Measurements from ENCODE around the gene C1orf35.
A peak's percentile ranks its signal among the peaks of the same experiment; 100 is the strongest.

The C1orf35 gene

DNA sequence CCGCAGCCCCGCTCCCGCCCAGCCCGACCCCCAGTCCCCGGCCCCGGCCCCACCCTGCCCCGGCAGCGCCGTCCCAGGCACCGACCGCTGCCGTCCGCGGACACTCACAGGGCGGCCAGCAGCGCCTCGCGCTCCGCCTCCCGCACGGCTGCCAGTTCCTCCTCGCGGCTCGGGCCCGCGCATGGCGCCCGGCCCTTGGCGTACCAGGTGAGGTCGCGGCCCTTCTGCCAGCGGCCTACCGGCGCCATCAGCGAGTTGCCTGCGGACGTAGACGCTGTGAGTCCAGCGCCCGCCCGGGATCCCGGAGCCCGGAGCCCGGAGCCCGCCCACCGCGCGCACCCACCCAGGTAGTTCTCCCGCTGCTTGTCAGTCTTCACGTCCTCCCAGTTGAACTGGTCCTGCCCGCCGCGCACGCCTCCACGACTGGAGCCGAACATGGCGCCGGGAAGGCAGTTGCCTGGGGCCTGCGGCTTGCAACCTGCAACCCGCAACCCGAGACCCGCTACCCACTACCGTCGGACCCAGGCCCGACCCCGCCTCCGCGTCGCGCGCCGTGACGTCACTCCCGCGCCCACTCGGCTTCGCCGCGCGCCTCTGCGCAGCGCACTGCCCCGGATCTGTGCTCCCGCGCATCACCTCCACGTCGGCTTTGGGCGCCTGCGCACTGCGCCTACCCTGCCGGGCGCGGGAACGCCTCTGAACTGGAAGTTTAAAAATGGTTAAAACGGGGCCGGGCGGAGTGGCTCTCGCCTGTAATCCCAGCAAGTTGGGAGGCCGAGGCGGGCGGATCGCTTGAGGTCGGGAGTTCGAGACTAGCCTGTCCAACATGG, at the start of gene C1orf35:
Gene C1orf35 (minus strand): TSS at position 535 of the 830 bp plus-strand sequence. CDS start 98 bp downstream, at position 437.
- peak; percentile 97 to 99 for DNase-seq (ENCODE audit: low read depth in 1 of 2, low spot score in 1 of 2)
- in situ Hi-C loops (cut with HindIII; ENCODE audit: low pct_unique_long_range_greater_than_20kb, low sequenced_read_pairs), result no loop called here
- no peak for TF ChIP-seq JUND (IDR thresholded peaks at IDR 0.05; ENCODE audit: low read depth)

DNA sequence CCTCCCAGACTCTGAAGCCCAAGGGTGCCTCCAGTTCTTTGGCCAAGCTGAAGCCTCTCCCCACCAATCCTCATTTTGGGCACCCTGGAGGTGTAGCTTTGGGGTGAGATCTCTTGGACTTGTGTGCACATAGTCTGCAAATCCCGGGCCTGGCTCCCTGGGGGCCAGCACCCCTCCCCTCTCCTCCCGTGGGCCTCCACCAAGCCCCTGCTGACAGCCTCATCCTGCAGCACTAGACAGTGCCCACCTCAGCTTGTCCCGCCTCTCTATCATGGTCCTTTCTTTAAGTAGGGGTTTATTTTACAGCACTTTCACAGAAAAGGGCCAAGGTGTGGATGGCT, 49.8 kb upstream of the C1orf35 start:
- no peak for TF ChIP-seq JUND (IDR thresholded peaks at IDR 0.05; ENCODE audit: low read depth)
- DNase-seq (ENCODE audit: low read depth in 1 of 2, low spot score in 1 of 2), result no peak
- in situ Hi-C loops (cut with HindIII; ENCODE audit: low pct_unique_long_range_greater_than_20kb, low sequenced_read_pairs), result no loop called here

DNA sequence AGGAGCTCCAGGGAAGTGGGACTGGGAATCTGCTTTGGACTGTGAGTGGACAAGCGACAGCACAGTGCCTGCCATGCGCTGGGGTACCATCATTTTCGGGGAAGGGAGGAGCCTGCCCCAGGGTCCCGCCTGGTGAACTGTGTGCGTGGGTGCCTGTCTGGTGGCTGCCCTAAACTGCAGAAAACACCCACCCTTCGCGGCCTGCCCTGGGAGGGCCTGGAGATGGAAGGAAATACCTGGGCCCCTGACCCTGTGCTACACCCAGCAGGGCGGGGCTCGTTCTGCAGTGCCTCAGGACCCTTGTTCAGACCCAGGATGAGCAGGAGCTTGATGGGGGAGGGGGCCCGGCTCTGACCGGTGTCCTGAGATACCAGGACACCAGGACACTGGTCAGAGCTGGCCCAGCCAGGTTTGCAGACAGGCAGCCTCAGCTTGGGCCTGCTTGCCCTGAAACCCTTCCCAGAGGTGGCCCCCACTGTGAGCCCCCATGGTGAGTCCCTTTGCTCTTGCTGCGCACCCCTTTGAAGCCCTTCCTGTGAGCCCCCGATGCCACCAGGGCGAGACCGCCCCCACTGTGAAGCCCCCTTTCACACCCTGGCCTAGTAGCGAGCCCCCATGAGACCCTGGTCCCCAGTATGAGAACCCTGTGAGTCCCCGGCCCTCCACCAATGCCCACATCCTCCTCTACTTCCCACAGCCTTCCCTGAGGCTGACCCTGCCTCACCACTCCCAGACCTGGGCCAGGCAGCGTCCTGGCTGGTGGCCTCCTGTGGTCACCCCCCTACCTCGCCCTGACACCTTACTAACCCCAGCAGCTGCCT, 49.2 kb upstream of the C1orf35 start:
- in situ Hi-C loops (cut with HindIII; ENCODE audit: low pct_unique_long_range_greater_than_20kb, low sequenced_read_pairs), result no loop called here
- no peak for TF ChIP-seq JUND (IDR thresholded peaks at IDR 0.05; ENCODE audit: low read depth)
- no peak for DNase-seq (ENCODE audit: low read depth in 1 of 2, low spot score in 1 of 2)

DNA sequence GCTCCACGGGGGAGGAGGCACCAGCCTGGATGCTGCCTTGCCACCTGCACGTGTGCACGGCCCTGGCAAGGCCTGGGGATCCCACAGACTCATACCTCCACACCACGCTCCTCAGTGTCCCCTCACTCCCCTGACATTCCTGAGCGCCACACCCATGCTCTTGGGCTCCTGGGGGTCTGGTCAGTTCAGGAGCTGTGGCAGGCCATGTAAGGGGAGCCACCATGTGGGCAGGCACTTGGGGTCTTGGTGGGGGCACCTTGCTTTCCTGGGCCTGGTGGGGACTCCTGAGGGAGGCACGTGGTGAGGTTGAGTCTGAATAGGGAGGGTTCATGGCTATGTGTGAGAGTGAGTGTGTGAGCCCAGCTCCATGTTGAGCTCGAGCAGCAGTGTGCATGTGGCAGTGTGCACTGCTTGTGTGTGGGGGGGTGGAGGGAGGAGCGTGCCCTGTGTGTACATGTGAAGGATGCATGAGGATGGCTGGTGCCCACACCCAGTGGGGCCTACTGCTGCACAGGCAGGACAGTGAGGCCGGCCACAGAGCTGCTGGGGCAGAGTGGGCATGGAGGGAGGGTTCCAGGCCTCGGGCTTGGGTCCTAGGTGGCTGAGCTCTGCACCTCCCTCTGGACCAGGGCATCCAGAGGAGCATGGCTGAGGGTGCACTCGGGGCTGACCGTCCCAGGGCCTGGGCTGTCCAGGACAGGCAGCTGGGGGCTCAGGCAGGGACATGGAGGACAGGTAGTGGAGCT, 48.2 kb upstream of the C1orf35 start:
- TF ChIP-seq JUND (IDR thresholded peaks at IDR 0.05; ENCODE audit: low read depth), result no peak
- in situ Hi-C loops (cut with HindIII; ENCODE audit: low pct_unique_long_range_greater_than_20kb, low sequenced_read_pairs), result no loop called here
- DNase-seq (ENCODE audit: low read depth in 1 of 2, low spot score in 1 of 2), result no peak

DNA sequence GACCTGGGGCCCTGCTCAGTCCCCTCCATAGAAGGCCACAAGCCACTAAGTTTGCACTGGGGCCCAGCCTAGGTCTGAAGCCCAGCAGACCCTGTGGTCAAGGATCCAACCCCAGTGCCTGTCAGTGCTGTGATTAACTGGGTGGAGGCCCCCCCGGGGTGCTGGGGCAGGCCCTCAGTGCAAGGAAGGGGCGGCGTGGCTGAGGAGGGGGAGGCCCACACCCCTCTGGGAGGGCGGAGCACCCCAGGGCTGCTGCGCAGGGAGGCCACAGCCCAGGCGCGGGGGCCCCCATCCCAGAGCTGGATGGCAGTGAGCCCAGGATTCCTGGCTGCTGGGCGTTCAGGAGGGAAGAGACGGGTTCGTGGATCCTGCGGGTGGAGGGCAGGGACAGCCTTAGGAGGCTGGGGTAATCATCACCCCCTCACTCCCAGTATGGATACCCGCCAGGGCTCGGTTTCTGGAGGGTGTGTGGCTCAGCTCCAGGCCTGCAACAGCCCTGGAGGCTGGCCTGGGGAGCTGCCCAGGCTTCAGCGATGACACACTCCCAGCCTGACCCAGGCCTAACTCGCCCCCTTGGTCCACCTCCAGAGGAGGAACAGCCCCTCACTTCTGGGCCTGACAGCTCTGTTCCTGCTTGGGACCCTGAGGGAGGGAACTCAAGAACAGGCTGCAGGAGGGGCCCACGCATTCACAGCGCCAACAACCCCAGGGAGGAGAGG, 47.5 kb upstream of the C1orf35 start:
- in situ Hi-C loops (cut with HindIII; ENCODE audit: low pct_unique_long_range_greater_than_20kb, low sequenced_read_pairs), result no loop called here
- no peak for DNase-seq (ENCODE audit: low read depth in 1 of 2, low spot score in 1 of 2)
- TF ChIP-seq JUND (IDR thresholded peaks at IDR 0.05; ENCODE audit: low read depth), result no peak

DNA sequence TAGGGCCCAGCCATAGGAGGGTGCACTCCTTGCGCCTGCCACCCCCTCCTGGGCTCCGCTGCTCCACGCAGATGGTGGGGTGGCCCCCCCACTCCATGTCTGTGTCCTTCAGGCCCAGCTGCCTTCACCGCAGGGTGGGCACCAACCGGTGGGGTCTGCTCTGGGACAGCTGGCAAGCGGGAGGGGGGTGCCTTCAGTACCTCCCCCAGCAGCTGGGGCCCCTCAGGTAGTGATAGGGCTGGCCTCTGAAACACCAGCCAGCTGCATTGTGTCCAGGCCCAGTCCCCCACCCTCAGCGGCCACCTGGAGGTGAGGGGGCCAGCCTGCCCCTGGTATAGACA, 47.0 kb upstream of the C1orf35 start:
- in situ Hi-C loops (cut with HindIII; ENCODE audit: low pct_unique_long_range_greater_than_20kb, low sequenced_read_pairs), result no loop called here
- no peak for DNase-seq (ENCODE audit: low read depth in 1 of 2, low spot score in 1 of 2)

DNA sequence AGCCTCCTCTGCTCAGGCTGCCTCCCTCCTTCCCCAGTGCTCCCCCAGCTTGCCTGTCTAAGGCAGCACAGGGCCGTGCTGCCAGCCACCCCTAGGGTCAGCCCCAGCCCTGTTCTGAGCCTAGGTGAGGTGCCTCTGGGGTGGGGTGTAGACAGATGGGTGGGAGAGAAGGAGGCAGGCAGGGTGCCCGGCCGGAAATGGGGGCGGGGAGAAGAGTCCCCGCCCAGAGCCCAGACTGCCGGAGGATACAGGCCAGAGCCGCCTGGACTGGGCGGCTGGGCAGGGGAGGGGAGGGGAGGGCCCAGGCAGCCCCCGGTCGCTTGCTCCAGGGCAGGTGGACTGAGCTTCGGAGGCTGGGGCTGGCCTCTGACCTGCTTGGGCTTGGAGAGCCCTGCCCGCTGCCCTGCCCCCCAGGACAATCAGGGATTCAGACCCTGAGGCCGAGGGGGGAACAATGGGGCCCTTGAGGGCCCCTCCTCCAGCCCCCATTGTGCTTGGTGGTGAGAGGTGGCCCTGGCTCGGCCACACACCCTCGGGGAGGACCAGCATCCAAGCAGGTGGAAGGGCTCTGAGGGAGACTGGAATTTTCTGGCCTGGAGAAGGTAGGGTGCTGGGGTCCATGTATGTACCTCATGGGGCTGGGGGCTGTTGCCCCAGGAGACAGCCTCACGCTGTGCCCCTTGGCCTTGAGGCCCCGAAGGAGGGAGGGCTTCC, 46.4 kb upstream of the C1orf35 start, which contains the start of gene GJC2:
Gene GJC2 (plus strand): TSS at position 525 of the 714 bp plus-strand sequence. CDS start 7,829 bp downstream, outside the sequence.
- in situ Hi-C loops (cut with HindIII; ENCODE audit: low pct_unique_long_range_greater_than_20kb, low sequenced_read_pairs), result no loop called here
- no peak for DNase-seq (ENCODE audit: low read depth in 1 of 2, low spot score in 1 of 2)
- no peak for TF ChIP-seq JUND (IDR thresholded peaks at IDR 0.05; ENCODE audit: low read depth)

More for the DNA sequence above, 47.0 kb upstream of the C1orf35 start:
- no peak for TF ChIP-seq JUND (IDR thresholded peaks at IDR 0.05; ENCODE audit: low read depth)

DNA sequence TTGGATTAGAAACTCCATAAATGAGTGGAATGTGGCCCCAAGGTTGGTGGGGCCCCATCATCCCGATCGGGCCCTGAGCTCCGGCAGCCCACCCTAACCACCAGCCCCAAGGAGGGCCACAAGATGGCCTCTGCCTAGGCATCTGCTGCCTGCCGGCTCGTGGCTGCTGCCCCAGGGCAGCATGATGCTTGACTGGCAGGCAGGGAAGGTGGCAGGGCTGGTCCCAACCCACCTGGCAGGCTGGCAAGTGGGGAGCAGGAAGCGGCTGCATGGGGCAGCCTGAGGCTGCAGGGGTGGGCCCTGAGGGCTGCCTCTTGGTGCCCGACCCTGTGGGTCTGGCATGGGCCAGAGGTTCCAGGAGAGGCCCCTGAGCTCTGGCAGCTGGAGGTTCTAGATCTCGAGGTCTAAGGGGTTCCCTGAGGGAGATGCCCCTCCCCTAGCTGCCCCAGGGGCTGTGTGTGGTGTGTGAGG, 45.8 kb upstream of the C1orf35 start:
- in situ Hi-C loops (cut with HindIII; ENCODE audit: low pct_unique_long_range_greater_than_20kb, low sequenced_read_pairs), result no loop called here

DNA sequence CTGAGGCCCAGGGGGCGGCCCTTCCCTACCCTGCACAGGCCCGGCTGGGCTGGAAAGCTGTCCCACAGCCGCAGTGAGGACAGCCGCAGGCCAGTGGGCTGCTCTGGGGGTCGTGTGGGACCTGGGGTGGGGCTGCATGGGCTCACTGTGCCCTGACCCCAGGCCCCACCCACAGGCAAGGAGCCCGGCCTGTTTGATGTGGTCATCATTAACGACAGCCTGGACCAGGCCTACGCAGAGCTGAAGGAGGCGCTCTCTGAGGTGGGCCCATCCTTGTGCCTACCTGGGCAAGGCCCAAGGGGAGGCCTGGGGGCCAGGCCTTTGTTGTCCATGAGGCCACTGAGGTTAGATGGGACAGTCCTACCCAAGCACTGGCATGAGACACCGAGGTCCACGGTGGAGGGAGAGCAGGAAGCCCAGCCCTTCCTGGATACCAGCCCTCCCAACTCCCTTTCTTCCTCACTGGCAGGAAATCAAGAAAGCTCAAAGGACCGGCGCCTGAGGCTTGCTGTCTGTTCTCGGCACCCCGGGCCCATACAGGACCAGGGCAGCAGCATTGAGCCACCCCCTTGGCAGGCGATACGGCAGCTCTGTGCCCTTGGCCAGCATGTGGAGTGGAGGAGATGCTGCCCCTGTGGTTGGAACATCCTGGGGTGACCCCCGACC, 45.2 kb upstream of the C1orf35 start:
- in situ Hi-C loops (cut with HindIII; ENCODE audit: low pct_unique_long_range_greater_than_20kb, low sequenced_read_pairs), result no loop called here
- DNase-seq (ENCODE audit: low read depth in 1 of 2, low spot score in 1 of 2), result no peak
- TF ChIP-seq JUND (IDR thresholded peaks at IDR 0.05; ENCODE audit: low read depth), result no peak

More for the DNA sequence above, 45.8 kb upstream of the C1orf35 start:
- no peak for TF ChIP-seq JUND (IDR thresholded peaks at IDR 0.05; ENCODE audit: low read depth)
- DNase-seq (ENCODE audit: low read depth in 1 of 2, low spot score in 1 of 2), result no peak

DNA sequence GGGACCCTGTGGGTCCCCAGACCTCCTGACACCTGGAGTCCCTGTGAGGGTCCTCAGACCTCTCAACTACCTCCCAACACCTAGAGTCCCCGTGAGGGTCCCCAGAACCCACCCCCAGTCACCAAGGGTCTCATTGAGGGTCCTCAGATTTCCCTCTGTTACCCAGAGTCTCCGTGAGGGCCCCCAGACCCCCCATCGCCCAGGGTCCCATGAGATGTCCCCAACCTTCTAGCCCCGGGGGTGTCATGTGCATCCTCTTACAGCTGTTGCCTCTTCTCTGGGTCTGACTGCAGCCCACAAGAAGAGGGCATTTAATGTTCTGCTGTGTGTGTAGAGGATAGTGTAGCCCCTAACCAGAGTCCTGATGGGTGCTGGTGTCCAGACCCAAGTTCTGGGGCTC, 44.6 kb upstream of the C1orf35 start:
- TF ChIP-seq JUND (IDR thresholded peaks at IDR 0.05; ENCODE audit: low read depth), result no peak
- DNase-seq (ENCODE audit: low read depth in 1 of 2, low spot score in 1 of 2), result no peak
- in situ Hi-C loops (cut with HindIII; ENCODE audit: low pct_unique_long_range_greater_than_20kb, low sequenced_read_pairs), result no loop called here

DNA sequence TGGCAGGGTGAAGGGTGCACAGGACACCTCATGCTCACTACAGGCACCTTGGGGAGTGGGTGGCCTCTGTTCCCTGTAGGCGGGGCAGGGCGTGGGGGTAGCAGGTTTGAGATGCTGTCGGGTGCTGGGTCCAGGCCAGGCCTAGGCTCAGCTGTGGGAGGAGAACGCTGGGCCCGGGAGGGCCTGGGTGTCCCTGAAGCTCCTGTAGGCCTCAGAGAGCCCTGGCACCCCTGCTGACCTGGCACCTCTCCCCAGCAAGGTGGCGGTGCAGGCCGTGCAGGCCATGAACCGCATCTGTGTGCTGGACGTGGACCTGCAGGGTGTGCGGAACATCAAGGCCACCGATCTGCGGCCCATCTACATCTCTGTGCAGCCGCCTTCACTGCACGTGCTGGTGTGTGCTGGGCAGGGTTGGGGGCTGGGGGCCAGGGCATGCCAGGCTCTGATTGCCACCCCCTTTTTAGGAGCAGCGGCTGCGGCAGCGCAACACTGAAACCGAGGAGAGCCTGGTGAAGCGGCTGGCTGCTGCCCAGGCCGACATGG, 44.1 kb upstream of the C1orf35 start:
- in situ Hi-C loops (cut with HindIII; ENCODE audit: low pct_unique_long_range_greater_than_20kb, low sequenced_read_pairs), result no loop called here
- TF ChIP-seq JUND (IDR thresholded peaks at IDR 0.05; ENCODE audit: low read depth), result no peak
- no peak for DNase-seq (ENCODE audit: low read depth in 1 of 2, low spot score in 1 of 2)

Measured in T47D (cell line).